Measurements from ENCODE around the gene RDH16. TPM values are rescaled to one million over a fixed set of nuclear protein-coding genes. Genes with fewer than 3 reads are reported as not detected.
"Not testable (repeated sequence)": the region's sequence is repeated elsewhere in the genome, so short reads cannot be mapped to it uniquely, and the experiment has no call there.

The RDH16 gene
- total RNA-seq, 2 donors from 2014 or later, result 0.16 to 0.44 TPM

DNA sequence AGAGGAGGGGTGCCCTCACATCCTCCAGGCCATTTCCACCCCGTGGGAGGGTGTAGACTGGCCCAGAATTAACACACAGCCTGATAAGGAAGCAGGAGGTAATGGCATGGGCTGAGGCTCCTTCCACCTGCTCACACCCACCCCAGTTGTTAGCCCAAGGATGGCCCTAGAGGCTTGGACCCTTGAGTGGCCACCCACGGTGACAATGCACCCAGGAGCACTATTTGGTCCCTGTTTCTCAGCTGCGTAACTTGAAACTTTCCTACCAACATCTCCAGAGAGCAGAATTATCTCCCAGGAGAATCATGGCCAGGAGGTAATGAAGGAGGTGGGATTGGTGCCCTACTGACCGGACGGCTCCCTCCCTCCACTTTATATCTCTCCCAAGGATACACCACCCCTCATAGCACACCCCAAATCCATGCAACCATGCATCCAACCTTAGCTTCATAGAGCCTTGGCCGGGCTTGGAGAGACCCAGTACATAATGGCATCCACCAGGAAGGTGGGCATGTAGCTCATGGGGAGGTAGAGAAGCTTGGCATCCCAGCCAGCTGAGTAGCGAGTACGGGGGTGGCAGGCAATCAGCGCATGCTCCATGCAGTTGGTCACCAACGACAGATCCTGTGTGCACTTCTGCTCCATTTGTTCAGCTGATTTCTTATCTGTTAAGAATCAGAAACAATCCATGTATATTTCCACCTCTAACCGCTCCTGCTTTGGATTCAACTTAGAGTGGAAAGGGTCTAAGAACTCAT lies 5.6 kb downstream of the RDH16 start:
- intact Hi-C loops (cut with DNase I), result no loop called here
- TF ChIP-seq, protein P1, sequence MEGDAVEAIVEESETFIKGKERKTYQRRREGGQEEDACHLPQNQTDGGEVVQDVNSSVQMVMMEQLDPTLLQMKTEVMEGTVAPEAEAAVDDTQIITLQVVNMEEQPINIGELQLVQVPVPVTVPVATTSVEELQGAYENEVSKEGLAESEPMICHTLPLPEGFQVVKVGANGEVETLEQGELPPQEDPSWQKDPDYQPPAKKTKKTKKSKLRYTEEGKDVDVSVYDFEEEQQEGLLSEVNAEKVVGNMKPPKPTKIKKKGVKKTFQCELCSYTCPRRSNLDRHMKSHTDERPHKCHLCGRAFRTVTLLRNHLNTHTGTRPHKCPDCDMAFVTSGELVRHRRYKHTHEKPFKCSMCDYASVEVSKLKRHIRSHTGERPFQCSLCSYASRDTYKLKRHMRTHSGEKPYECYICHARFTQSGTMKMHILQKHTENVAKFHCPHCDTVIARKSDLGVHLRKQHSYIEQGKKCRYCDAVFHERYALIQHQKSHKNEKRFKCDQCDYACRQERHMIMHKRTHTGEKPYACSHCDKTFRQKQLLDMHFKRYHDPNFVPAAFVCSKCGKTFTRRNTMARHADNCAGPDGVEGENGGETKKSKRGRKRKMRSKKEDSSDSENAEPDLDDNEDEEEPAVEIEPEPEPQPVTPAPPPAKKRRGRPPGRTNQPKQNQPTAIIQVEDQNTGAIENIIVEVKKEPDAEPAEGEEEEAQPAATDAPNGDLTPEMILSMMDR (IDR thresholded peaks at IDR 0.05), result no peak
- Histone ChIP-seq H3K4me3 (no peak overlapping the region), H3K9me3 (no peaks in the 10 kb centered on the region), H3K9ac (ENCODE audit: low read depth in 2 of 2, low read length in 2 of 2) (no peak overlapping the region), H3K27ac (no peak overlapping the region), H3K27me3 (no peaks in the 10 kb centered on the region), H3K4me1 (no peaks in the 10 kb centered on the region), H3K36me3 (no peaks in the 10 kb centered on the region)
- DNase-seq, result peak; percentile 11

DNA sequence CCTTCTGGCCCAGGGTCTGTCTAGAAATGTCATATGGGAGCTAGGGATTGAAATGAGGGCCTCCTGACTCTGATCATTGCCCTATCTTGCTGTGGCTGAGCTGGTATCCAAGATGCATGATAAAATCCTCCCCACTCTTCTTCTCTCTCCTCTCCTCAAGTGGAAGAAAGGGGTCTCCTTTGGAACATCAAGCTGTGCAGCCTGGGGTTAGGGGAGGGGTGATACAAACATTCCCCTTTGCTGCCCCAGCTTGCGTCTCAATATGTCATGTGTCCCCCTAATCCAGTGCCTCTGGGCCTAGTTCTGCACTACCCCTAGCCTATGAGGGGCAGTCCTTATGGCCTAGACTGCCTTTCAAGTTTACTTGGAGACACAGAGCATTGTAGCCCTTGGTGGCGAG lies 8.5 kb downstream of the RDH16 start:
- Histone ChIP-seq H3K9me3 (no peaks in the 10 kb centered on the region), H3K9ac (ENCODE audit: low read depth in 2 of 2, low read length in 2 of 2) (no peak overlapping the region), H3K36me3 (no peaks in the 10 kb centered on the region), H3K4me1 (no peaks in the 10 kb centered on the region), H3K27ac (no peak overlapping the region), H3K27me3 (no peaks in the 10 kb centered on the region), H3K4me3 (no peak overlapping the region)
- DNase-seq, result no peak
- intact Hi-C loops (cut with DNase I), result no loop called here
- TF ChIP-seq, protein P1 (IDR thresholded peaks at IDR 0.05), result no peak

- no peak for DNase-seq
Observed at GRCh38 chr12:56948457-56948777, 9.0 kb downstream of the RDH16 start.

GRCh38 chr12:56947633-56948456 lies 9.6 kb downstream of the RDH16 start:
- Histone ChIP-seq H3K4me1 (no peaks in the 10 kb centered on the region), H3K4me3 (no peak overlapping the region)
- intact Hi-C loops (cut with DNase I), result no loop called here

More at GRCh38 chr12:56948457-56948777, 9.0 kb downstream of the RDH16 start:
- TF ChIP-seq, protein P1 (IDR thresholded peaks at IDR 0.05), result no peak
- Histone ChIP-seq H3K4me3 (no peak overlapping the region), H3K4me1 (no peaks in the 10 kb centered on the region), H3K36me3 (no peaks in the 10 kb centered on the region), H3K27ac (no peak overlapping the region), H3K9me3 (no peaks in the 10 kb centered on the region), H3K27me3 (no peaks in the 10 kb centered on the region), H3K9ac (ENCODE audit: low read depth in 2 of 2, low read length in 2 of 2) (no peak overlapping the region)
- intact Hi-C loops (cut with DNase I), result no loop called here

GRCh38 chr12:56943878-56944277 lies 13.5 kb downstream of the RDH16 start:
- no peaks in the 10 kb centered on the region for H3K4me1 ChIP-seq
- intact Hi-C loops (cut with DNase I), result no loop called here
- H3K9me3 ChIP-seq, result no peaks in the 10 kb centered on the region
- TF ChIP-seq, protein P1 (IDR thresholded peaks at IDR 0.05), result no peak
- H3K4me3 ChIP-seq, result no peak overlapping the region
- H3K9ac ChIP-seq (ENCODE audit: low read depth in 2 of 2, low read length in 2 of 2), result no peak overlapping the region
- H3K27me3 ChIP-seq, result no peaks in the 10 kb centered on the region
- no peak overlapping the region for H3K27ac ChIP-seq
- no peak for DNase-seq
- no peaks in the 10 kb centered on the region for H3K36me3 ChIP-seq

More at GRCh38 chr12:56947633-56948456, 9.6 kb downstream of the RDH16 start:
- Histone ChIP-seq H3K27me3 (no peaks in the 10 kb centered on the region), H3K36me3 (no peaks in the 10 kb centered on the region), H3K9ac (ENCODE audit: low read depth in 2 of 2, low read length in 2 of 2) (no peak overlapping the region), H3K9me3 (no peaks in the 10 kb centered on the region), H3K27ac (no peak overlapping the region)
- TF ChIP-seq, protein P1 (IDR thresholded peaks at IDR 0.05), result no peak
- no peak for DNase-seq

DNA sequence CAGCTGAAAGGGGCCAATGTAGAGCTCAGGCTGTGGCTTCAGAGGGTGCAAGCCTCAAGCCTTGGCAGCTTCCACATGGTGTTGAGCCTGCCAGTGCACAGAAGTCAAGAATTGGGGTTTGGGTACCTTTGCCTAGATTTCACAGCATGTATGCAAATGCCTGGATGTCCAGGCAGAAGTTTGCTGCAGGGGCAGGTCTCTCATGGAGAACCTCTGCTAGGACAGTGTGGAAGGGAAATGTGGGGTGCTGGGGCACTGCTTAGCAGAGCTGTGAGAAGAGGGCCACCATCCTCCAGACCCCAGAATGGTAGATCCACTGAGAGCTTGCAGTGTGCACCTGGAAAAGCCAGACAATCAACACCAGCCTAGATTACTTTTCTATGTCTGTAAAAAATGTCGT lies 14.0 kb downstream of the RDH16 start:
- H3K4me1 ChIP-seq; H3K9me3 ChIP-seq; H3K27ac ChIP-seq; DNase-seq; H3K36me3 ChIP-seq; H3K9ac ChIP-seq (ENCODE audit: low read depth in 2 of 2, low read length in 2 of 2); intact Hi-C loops (cut with DNase I); H3K4me3 ChIP-seq; H3K27me3 ChIP-seq: not testable (repeated sequence)
